K562 (cell line): ENCODE measurements around the gene MRPL27. TPM values are rescaled to one million over a fixed set of nuclear protein-coding genes. Genes with fewer than 3 reads are reported as not detected.
A peak's percentile ranks its signal among the peaks of the same experiment; 100 is the strongest.

Experiments
- CXXC5 ChIP-seq: fragments of 250-450 bp; sonication (Bioruptor Pico); IDR thresholded peaks from 2 replicates; pipeline ENCODE4 v1.8.0; 2022; ENCODE audit warnings: inconsistent platforms, mild to moderate bottlenecking, moderate library complexity
- GTF2F1 ChIP-seq: IDR thresholded peaks from 2 replicates; pipeline ENCODE4 v1.6.1; 2011; ENCODE audit warnings: low read depth, low read length, improper control_type of control experiment
- HDAC2 ChIP-seq: fragments of 450-650 bp; IDR thresholded peaks from 2 replicates; pipeline ENCODE4 v1.6.1; 2016; ENCODE audit warnings: mild to moderate bottlenecking
- NONO ChIP-seq, 2 experiments: fragments of 200-400 bp in 1 of 2; fragments of 450-650 bp in 1 of 2; formaldehyde crosslinking in 1 of 2; IDR thresholded peaks; 2 replicates each; pipeline ENCODE4 v1.6.1; 2017; ENCODE audit warnings: low read depth in 2 of 2, mild to moderate bottlenecking in 2 of 2, moderate library complexity in 2 of 2, low read length in 1 of 2
- POLR2B ChIP-seq: fragments of 450-650 bp; IDR thresholded peaks from 2 replicates; pipeline ENCODE4 v1.6.1; 2018; ENCODE audit warnings: low read depth; ENCODE audit not compliant: partially characterized antibody
- SMARCA5 ChIP-seq: fragments of 450-650 bp; IDR thresholded peaks from 2 replicates; pipeline ENCODE4 v1.6.1; 2016
- SREBF1 ChIP-seq: fragments of 150-350 bp; IDR thresholded peaks from 2 replicates; pipeline ENCODE4 v1.6.1; 2014; ENCODE audit warnings: antibody characterized with exemption, low read depth, low read length, borderline replicate concordance
- SRSF9 ChIP-seq: fragments of 200-400 bp; formaldehyde crosslinking; IDR thresholded peaks from 2 replicates; pipeline ENCODE4 v1.6.1; 2017; ENCODE audit warnings: low read depth, low read length, borderline replicate concordance
- STAT5B ChIP-seq: fragments of 250-450 bp; sonication (Bioruptor Pico); IDR thresholded peaks from 2 replicates; pipeline ENCODE4 v1.8.0; 2021; ENCODE audit warnings: mild to moderate bottlenecking, inconsistent platforms
- TSC22D4 ChIP-seq: fragments of 450-650 bp; IDR thresholded peaks from 2 replicates; pipeline ENCODE4 v1.6.1; 2016; ENCODE audit warnings: missing genetic modification characterization, missing biosample characterization, control low read depth
- ZNF212 ChIP-seq: fragments of 450-650 bp; formaldehyde crosslinking; IDR thresholded peaks from 2 replicates; pipeline ENCODE4 v1.4.0; 2020; ENCODE audit warnings: mild to moderate bottlenecking
- ZNF444 ChIP-seq: fragments of 250-450 bp; sonication (Bioruptor Pico); IDR thresholded peaks from 2 replicates; pipeline ENCODE4 v1.4.0; 2020; ENCODE audit warnings: mild to moderate bottlenecking, moderate library complexity
- polyA plus RNA-seq, 8 experiments: library from polyadenylated mRNA; depleted of rRNA in 4 of 8; stranded (reverse) in 5 of 8; unstranded in 3 of 8; fragments of >200 nt; fragmentation: Nextera tagmentation in 2 of 8; fragmentation: Illumina TruSeq in 1 of 8; extraction: Ambion mirVana in 2 of 8; extraction: Trizol in 1 of 8; gene quantifications; 2 replicates each; pipeline versions ENCODE4 v1.2.1 to v1.2.3, GENCODE V29; 2011 to 2014; ENCODE audit warnings: inconsistent platforms in 1 of 8, missing spikeins in 1 of 8
- total RNA-seq, 7 experiments: library from RNA; depleted of rRNA in 6 of 7; stranded (reverse); fragments of >200 nt in 6 of 7; fragmentation: Illumina TruSeq in 2 of 7; extraction: Trizol in 2 of 7; gene quantifications; 2 replicates each; pipeline versions ENCODE4 v1.2.1 to v1.2.3, GENCODE V29; 2011 to 2021; ENCODE audit warnings: low replicate concordance in 1 of 7
- TF ChIP-seq, protein P1 (sequence below): fragments of 250-450 bp; sonication (Bioruptor Pico); IDR thresholded peaks from 2 replicates; pipeline ENCODE4 v1.4.0; 2020; ENCODE audit warnings: borderline replicate concordance
- TF ChIP-seq, protein P2 (sequence below): fragments of 450-650 bp; IDR thresholded peaks from 2 replicates; pipeline ENCODE4 v1.6.1; 2016; ENCODE audit warnings: antibody characterized with exemption
- TF ChIP-seq, protein P3 (sequence below): fragments of 150-350 bp; conservative IDR thresholded peaks from 2 replicates; pipeline ENCODE4 v1.6.1; 2014; ENCODE audit warnings: low read length
- TF ChIP-seq, protein P4 (sequence below): sonication (generic); formaldehyde crosslinking; IDR thresholded peaks from 2 replicates; pipeline ENCODE4 v1.8.1; 2023; ENCODE audit warnings: mild to moderate bottlenecking, missing genetic modification reagents
- TF ChIP-seq, protein P5 (sequence below): sonication (generic); formaldehyde crosslinking; IDR thresholded peaks from 2 replicates; pipeline ENCODE4 v1.8.0; 2022; ENCODE audit warnings: mild to moderate bottlenecking, missing genetic modification reagents
- TF ChIP-seq, protein P6 (sequence below): fragments of 450-650 bp; formaldehyde crosslinking; IDR thresholded peaks from 2 replicates; pipeline ENCODE4 v1.4.0; 2020; ENCODE audit warnings: mild to moderate bottlenecking, moderate library complexity

MRPL27 gene
- total and polyA plus RNA-seq, 9 of the 15 experiments (the other 6 are each of a cell fraction or from before 2014, with no cell fraction given), result 96.3 to 401 (median 142) TPM

DNA sequence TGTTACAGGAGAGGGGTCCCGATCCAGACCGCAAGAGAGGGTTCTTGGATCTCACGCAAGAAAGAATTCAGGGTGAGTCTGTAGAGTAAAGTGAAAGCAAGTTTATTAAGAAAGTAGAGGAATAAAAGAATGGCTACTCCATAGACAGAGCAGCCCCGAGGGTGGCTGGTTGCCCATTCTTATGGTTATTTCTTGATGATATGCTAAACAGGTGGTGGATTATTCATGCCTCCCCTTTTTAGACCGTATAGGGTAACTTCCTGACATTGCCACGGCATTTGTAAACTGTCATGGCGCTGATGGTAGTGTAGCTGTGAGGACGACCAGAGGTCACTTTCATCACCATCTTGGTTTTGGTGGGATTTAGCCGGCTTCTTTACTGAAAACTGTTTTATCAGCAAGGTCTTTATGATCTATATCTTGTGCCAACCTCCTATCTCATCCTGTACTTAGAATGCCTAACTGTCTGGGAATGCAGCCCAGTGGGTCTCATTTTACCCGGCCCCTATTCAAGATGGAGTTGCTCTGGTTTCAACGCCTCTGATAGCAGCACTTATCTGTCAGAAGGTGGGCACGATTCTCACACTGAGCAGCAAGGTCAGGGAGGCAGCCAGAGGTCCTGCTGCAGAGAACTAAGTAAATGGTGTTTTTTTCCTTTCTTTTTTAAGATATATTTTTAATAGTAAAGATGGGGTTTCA lies 53.5 kb downstream of the MRPL27 start (continued):
- TF ChIP-seq, protein P1, sequence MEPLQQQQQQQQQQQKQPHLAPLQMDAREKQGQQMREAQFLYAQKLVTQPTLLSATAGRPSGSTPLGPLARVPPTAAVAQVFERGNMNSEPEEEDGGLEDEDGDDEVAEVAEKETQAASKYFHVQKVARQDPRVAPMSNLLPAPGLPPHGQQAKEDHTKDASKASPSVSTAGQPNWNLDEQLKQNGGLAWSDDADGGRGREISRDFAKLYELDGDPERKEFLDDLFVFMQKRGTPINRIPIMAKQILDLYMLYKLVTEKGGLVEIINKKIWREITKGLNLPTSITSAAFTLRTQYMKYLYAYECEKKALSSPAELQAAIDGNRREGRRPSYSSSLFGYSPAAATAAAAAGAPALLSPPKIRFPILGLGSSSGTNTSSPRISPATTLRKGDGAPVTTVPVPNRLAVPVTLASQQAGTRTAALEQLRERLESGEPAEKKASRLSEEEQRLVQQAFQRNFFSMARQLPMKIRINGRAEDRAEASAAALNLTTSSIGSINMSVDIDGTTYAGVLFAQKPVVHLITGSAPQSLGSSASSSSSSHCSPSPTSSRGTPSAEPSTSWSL, result no peak
- TF ChIP-seq, protein P2, sequence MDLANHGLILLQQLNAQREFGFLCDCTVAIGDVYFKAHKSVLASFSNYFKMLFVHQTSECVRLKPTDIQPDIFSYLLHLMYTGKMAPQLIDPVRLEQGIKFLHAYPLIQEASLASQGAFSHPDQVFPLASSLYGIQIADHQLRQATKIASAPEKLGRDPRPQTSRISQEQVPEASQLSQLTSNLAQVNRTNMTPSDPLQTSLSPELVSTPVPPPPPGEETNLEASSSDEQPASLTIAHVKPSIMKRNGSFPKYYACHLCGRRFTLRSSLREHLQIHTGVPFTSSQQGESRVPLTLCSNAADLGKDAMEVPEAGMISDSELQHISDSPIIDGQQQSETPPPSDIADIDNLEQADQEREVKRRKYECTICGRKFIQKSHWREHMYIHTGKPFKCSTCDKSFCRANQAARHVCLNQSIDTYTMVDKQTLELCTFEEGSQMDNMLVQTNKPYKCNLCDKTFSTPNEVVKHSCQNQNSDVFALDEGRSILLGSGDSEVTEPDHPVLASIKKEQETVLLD, result no peak
- TF ChIP-seq GTF2F1, result no peak
- TF ChIP-seq SREBF1, result no peak
- peak; percentile 18; the same call in 1 of the 2 replicates for TF ChIP-seq ZNF444 (CRISPR knock-in tag)
- TF ChIP-seq, protein P3, sequence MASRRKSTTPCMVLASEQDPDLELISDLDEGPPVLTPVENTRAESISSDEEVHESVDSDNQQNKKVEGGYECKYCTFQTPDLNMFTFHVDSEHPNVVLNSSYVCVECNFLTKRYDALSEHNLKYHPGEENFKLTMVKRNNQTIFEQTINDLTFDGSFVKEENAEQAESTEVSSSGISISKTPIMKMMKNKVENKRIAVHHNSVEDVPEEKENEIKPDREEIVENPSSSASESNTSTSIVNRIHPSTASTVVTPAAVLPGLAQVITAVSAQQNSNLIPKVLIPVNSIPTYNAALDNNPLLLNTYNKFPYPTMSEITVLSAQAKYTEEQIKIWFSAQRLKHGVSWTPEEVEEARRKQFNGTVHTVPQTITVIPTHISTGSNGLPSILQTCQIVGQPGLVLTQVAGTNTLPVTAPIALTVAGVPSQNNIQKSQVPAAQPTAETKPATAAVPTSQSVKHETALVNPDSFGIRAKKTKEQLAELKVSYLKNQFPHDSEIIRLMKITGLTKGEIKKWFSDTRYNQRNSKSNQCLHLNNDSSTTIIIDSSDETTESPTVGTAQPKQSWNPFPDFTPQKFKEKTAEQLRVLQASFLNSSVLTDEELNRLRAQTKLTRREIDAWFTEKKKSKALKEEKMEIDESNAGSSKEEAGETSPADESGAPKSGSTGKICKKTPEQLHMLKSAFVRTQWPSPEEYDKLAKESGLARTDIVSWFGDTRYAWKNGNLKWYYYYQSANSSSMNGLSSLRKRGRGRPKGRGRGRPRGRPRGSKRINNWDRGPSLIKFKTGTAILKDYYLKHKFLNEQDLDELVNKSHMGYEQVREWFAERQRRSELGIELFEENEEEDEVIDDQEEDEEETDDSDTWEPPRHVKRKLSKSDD, result no peak
- no peak for TF ChIP-seq SRSF9
- no peak for TF ChIP-seq POLR2B
- peak; percentile 52; the same call in 1 of the 2 replicates for TF ChIP-seq CXXC5
- TF ChIP-seq, protein P4, sequence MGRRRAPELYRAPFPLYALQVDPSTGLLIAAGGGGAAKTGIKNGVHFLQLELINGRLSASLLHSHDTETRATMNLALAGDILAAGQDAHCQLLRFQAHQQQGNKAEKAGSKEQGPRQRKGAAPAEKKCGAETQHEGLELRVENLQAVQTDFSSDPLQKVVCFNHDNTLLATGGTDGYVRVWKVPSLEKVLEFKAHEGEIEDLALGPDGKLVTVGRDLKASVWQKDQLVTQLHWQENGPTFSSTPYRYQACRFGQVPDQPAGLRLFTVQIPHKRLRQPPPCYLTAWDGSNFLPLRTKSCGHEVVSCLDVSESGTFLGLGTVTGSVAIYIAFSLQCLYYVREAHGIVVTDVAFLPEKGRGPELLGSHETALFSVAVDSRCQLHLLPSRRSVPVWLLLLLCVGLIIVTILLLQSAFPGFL (CRISPR knock-in tag), result no peak
- TF ChIP-seq, protein P5, sequence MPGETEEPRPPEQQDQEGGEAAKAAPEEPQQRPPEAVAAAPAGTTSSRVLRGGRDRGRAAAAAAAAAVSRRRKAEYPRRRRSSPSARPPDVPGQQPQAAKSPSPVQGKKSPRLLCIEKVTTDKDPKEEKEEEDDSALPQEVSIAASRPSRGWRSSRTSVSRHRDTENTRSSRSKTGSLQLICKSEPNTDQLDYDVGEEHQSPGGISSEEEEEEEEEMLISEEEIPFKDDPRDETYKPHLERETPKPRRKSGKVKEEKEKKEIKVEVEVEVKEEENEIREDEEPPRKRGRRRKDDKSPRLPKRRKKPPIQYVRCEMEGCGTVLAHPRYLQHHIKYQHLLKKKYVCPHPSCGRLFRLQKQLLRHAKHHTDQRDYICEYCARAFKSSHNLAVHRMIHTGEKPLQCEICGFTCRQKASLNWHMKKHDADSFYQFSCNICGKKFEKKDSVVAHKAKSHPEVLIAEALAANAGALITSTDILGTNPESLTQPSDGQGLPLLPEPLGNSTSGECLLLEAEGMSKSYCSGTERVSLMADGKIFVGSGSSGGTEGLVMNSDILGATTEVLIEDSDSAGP (CRISPR knock-in tag), result no peak
- TF ChIP-seq, protein P6, sequence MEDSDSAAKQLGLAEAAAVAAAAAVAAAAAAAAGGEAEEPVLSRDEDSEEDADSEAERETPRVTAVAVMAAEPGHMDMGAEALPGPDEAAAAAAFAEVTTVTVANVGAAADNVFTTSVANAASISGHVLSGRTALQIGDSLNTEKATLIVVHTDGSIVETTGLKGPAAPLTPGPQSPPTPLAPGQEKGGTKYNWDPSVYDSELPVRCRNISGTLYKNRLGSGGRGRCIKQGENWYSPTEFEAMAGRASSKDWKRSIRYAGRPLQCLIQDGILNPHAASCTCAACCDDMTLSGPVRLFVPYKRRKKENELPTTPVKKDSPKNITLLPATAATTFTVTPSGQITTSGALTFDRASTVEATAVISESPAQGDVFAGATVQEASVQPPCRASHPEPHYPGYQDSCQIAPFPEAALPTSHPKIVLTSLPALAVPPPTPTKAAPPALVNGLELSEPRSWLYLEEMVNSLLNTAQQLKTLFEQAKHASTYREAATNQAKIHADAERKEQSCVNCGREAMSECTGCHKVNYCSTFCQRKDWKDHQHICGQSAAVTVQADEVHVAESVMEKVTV (CRISPR knock-in tag), result no peak
- TF ChIP-seq SMARCA5, result no peak
- TF ChIP-seq TSC22D4, result no peak
- TF ChIP-seq HDAC2, result no peak
- TF ChIP-seq STAT5B (CRISPR knock-in tag), result peak; percentile 74; the same call in 1 of the 2 replicates
- no peak for TF ChIP-seq NONO (IDR thresholded peaks at IDR 0.05; ENCODE audit: low read depth in 2 of 2, low read length in 1 of 2)
- peak; percentile 63; the same call in 1 of the 2 replicates for TF ChIP-seq ZNF212 (CRISPR knock-in tag)
